Small intestine (tissue), 16 donors: ENCODE data around the gene BUB1. TPM values are rescaled to one million over a fixed set of nuclear protein-coding genes. Genes with fewer than 3 reads are reported as not detected.
A peak's percentile ranks its signal among the peaks of the same experiment; 100 is the strongest.

ENCODE experiments used
- DNase-seq, 2 donors: peaks; one replicate each; pipeline versions ENCODE4 v3.0.0 to v3.0.0-alpha.2; 2013
- FAIRE-seq: peaks from 2 replicates; lab custom pipeline; 2012; peaks lifted over from hg19 to GRCh38; lab: Jason Lieb, UNC
- H3K27ac ChIP-seq, 3 donors: one replicate each; pipeline ENCODE4 v1.5.1; 2013; ENCODE audit warnings: low read length in 2 of 3, mild to moderate bottlenecking in 2 of 3, control low read depth in 1 of 3, inconsistent platforms in 1 of 3, low read depth in 1 of 3, moderate library complexity in 1 of 3
- H3K27me3 ChIP-seq, 3 donors: one replicate each; pipeline ENCODE4 v1.6.1; 2013; ENCODE audit warnings: low read length in 3 of 3, inconsistent platforms in 1 of 3; ENCODE audit not compliant: control insufficient read depth in 3 of 3, insufficient read depth in 3 of 3
- H3K36me3 ChIP-seq, 3 donors: one replicate each; pipeline ENCODE4 v1.6.1; 2013; ENCODE audit warnings: low read length in 3 of 3, inconsistent platforms in 1 of 3, low read depth in 1 of 3, mild to moderate bottlenecking in 1 of 3, moderate library complexity in 1 of 3; ENCODE audit not compliant: control insufficient read depth in 3 of 3, insufficient read depth in 2 of 3
- H3K4me1 ChIP-seq, 3 donors: one replicate each; pipeline ENCODE4 v1.6.1; 2013; ENCODE audit warnings: low read length in 2 of 3, inconsistent platforms in 1 of 3, low read depth in 1 of 3, mild to moderate bottlenecking in 1 of 3, moderate library complexity in 1 of 3; ENCODE audit not compliant: control insufficient read depth in 3 of 3, insufficient read depth in 2 of 3
- H3K4me3 ChIP-seq, 3 donors: one replicate each; pipeline ENCODE4 v1.5.1; 2013; ENCODE audit warnings: low read length in 3 of 3, control low read depth in 1 of 3, inconsistent platforms in 1 of 3, low read depth in 1 of 3, mild to moderate bottlenecking in 1 of 3, moderate library complexity in 1 of 3
- H3K9me3 ChIP-seq, 2 donors: one replicate each; pipeline ENCODE4 v1.6.1; 2013; ENCODE audit warnings: low read depth in 1 of 2, low read length in 1 of 2; ENCODE audit not compliant: control insufficient read depth in 2 of 2, insufficient read depth in 1 of 2
- WGBS, 3 donors: extraction: QIAGEN DNeasy Blood & Tissue Kit; methylation state at CpG; one replicate each; pipeline ENCODE4 v1.1.7; 2013; 5-methylcytosine and 5-hydroxymethylcytosine counted together
- long read RNA-seq, 10 donors: transcript quantifications; one replicate each; lab custom pipeline, GENCODE V29; 2026
- polyA plus RNA-seq, 4 donors: library from polyadenylated mRNA; stranded (reverse) in 3 of 4; unstranded in 1 of 4; fragments of 200-250 nt in 3 of 4; fragments of 120-200 nt in 1 of 4; gene quantifications; one replicate each; pipeline versions ENCODE4 v1.2.1 to v1.2.3, GENCODE V29; 2013
- donor health status: healthy with polysubstance abuse.
- donor health status: control.
- donor health status: control.
- donor health status: Bipolar disorder and iron deficiency.
- donor health status: healthy.

The BUB1 gene
- 10 to 100 TPM in 2 of 4 donors, under 1 TPM in 2; 0.45 to 20.2 (median 6.9) TPM for polyA plus RNA-seq
- long read RNA-seq, donor 1: 0 reads
- long read RNA-seq, donor 2, partial matches to known transcripts: 0 of 1 reads
- long read RNA-seq, donor 2, other reads (novel, unspliced or antisense): 0 of 1 reads
- long read RNA-seq, donor 3, partial matches to known transcripts: 9 of 14 reads
- long read RNA-seq, donor 3, other reads (novel, unspliced or antisense): 0 of 14 reads
- long read RNA-seq, donor 4: 0 reads
- long read RNA-seq, donor 5, partial matches to known transcripts: 0 of 1 reads
- long read RNA-seq, donor 5, other reads (novel, unspliced or antisense): 0 of 1 reads
- long read RNA-seq, donor 6, partial matches to known transcripts: 5 of 7 reads
- long read RNA-seq, donor 6, other reads (novel, unspliced or antisense): 0 of 7 reads
- long read RNA-seq, donor 7: 0 reads
- long read RNA-seq, donor 8: 0 reads
- long read RNA-seq, donor 9: 0 reads
- long read RNA-seq, donor 10, partial matches to known transcripts: 10 of 13 reads
- long read RNA-seq, donor 10, other reads (novel, unspliced or antisense): 0 of 13 reads

GRCh38 chr2:110677530-110678456 lies at the start of gene BUB1:
Gene BUB1, minus strand, starts transcription at chr2:110678063. Its CDS starts 68 bp downstream, at chr2:110677995.
- 0% methylated on average over 57 to 58 of the region's 58 CpGs for WGBS, 3 donors
- peak; percentile 98 for DNase-seq
- H3K36me3 ChIP-seq: peaks cover 0 to 2% (median 0%) of the 10 kb centered on the region in 3 donors
- peak within 1 kb of the TSS; percentile 54 to 96 (median 84) for H3K4me3 ChIP-seq
- H3K4me1 ChIP-seq: peaks cover 0 to 24% (median 2%) of the 10 kb centered on the region in 3 donors
- no peaks in the 10 kb centered on the region for H3K9me3 ChIP-seq
- H3K27me3 ChIP-seq: no peaks in the 10 kb centered on the region
- H3K27ac ChIP-seq: peak within 1 kb of the TSS; percentile 70 to 96 (median 91)
- no peak for FAIRE-seq

- no peaks in the 10 kb centered on the region for H3K4me1 ChIP-seq
- no peak overlapping the region for H3K4me3 ChIP-seq
- FAIRE-seq (no peak), DNase-seq (no peak)
- peaks cover 0 to 4% of the 10 kb centered on the region in 2 donors for H3K9me3 ChIP-seq
- no peak overlapping the region for H3K27ac ChIP-seq
- H3K27me3 ChIP-seq: peaks cover 0 to 33% (median 8%) of the 10 kb centered on the region in 3 donors
- no peaks in the 10 kb centered on the region for H3K36me3 ChIP-seq
- 85 to 97% (median 89%) methylated on average over 2 of the region's 2 CpGs for WGBS, 3 donors
These were observed 48.4 kb upstream of the BUB1 start for GRCh38 chr2:110726285-110726684.

GRCh38 chr2:110725859-110726258 lies 48.0 kb upstream of the BUB1 start:
- no peak for FAIRE-seq
- no peak overlapping the region for H3K4me3 ChIP-seq

GRCh38 chr2:110725370-110725769 lies 47.5 kb upstream of the BUB1 start:
- Histone ChIP-seq H3K27ac (no peak overlapping the region), H3K4me3 (no peak overlapping the region), H3K27me3 (peaks cover 0 to 25% (median 3%) of the 10 kb centered on the region in 3 donors), H3K9me3 (no peaks in the 10 kb centered on the region), H3K36me3 (no peaks in the 10 kb centered on the region), H3K4me1 (no peaks in the 10 kb centered on the region)
- DNase-seq (no peak), FAIRE-seq (no peak)
- WGBS, 3 donors: 88 to 93% (median 92%) methylated on average over 9 of the region's 9 CpGs

More at GRCh38 chr2:110725859-110726258, 48.0 kb upstream of the BUB1 start:
- DNase-seq: no peak
- peaks cover 0 to 29% (median 6%) of the 10 kb centered on the region in 3 donors for H3K27me3 ChIP-seq
- H3K4me1 ChIP-seq: no peaks in the 10 kb centered on the region
- WGBS, 3 donors: 75 to 89% (median 86%) methylated on average over 3 of the region's 3 CpGs
- no peak overlapping the region for H3K27ac ChIP-seq
- H3K9me3 ChIP-seq: no peaks in the 10 kb centered on the region
- H3K36me3 ChIP-seq: no peaks in the 10 kb centered on the region

- no peak for FAIRE-seq
- 64 to 72% (median 67%) methylated on average over 2 of the region's 2 CpGs for WGBS, 3 donors
These were observed 47.0 kb upstream of the BUB1 start for GRCh38 chr2:110724820-110725219.

GRCh38 chr2:110720547-110720946 lies 42.7 kb upstream of the BUB1 start:
- no peak for FAIRE-seq
- Histone ChIP-seq H3K4me3 (no peak overlapping the region), H3K27ac (no peak overlapping the region), H3K27me3 (peaks cover 0 to 14% (median 0%) of the 10 kb centered on the region in 3 donors), H3K9me3 (no peaks in the 10 kb centered on the region), H3K4me1 (no peaks in the 10 kb centered on the region), H3K36me3 (no peaks in the 10 kb centered on the region)
- DNase-seq: no peak
- WGBS, 3 donors: 48 to 78% (median 63%) methylated on average over 5 of the region's 5 CpGs

More at GRCh38 chr2:110724820-110725219, 47.0 kb upstream of the BUB1 start:
- Histone ChIP-seq H3K27ac (no peak overlapping the region), H3K36me3 (no peaks in the 10 kb centered on the region), H3K27me3 (peaks cover 0 to 25% (median 3%) of the 10 kb centered on the region in 3 donors), H3K4me3 (no peak overlapping the region), H3K4me1 (no peaks in the 10 kb centered on the region), H3K9me3 (no peaks in the 10 kb centered on the region)
- DNase-seq: no peak

GRCh38 chr2:110718990-110719389 lies 41.1 kb upstream of the BUB1 start:
- WGBS, 3 donors: 49 to 61% (median 52%) methylated on average over 2 of the region's 2 CpGs
- Histone ChIP-seq H3K36me3 (no peaks in the 10 kb centered on the region), H3K4me3 (no peak overlapping the region), H3K27me3 (peaks cover 0 to 11% (median 0%) of the 10 kb centered on the region in 3 donors), H3K27ac (no peak overlapping the region), H3K4me1 (no peaks in the 10 kb centered on the region), H3K9me3 (no peaks in the 10 kb centered on the region)
- FAIRE-seq (no peak), DNase-seq (no peak)

- peaks cover 0 to 8% (median 0%) of the 10 kb centered on the region in 3 donors for H3K27me3 ChIP-seq
- DNase-seq (no peak), FAIRE-seq (no peak)
- H3K9me3 ChIP-seq: no peaks in the 10 kb centered on the region
- WGBS, 3 donors: 60 to 80% (median 67%) methylated on average over 2 of the region's 2 CpGs
- H3K36me3 ChIP-seq: no peaks in the 10 kb centered on the region
- no peaks in the 10 kb centered on the region for H3K4me1 ChIP-seq
- no peak overlapping the region for H3K4me3 ChIP-seq
- no peak overlapping the region for H3K27ac ChIP-seq
These were observed 40.5 kb upstream of the BUB1 start for GRCh38 chr2:110718382-110718781.
